HFFc6 (cell line): ENCODE results near the gene PLXNA4. TPM values are rescaled to one million over a fixed set of nuclear protein-coding genes. Genes with fewer than 3 reads are reported as not detected.
A peak's percentile ranks its signal among the peaks of the same experiment; 100 is the strongest.

Experiments used
- DNase-seq: peaks from one replicate; pipeline ENCODE4 v3.0.0-alpha.2; 2018
- H3K27ac Mint-ChIP-seq: 2 replicates; pipeline ENCODE4 v1.8.0; 2020; ENCODE audit warnings: mild to moderate bottlenecking, mixed read lengths
- H3K27me3 Mint-ChIP-seq: 2 replicates; pipeline ENCODE4 v1.8.0; 2021; ENCODE audit warnings: mild to moderate bottlenecking, moderate library complexity, mixed read lengths; ENCODE audit not compliant: insufficient read depth
- H3K36me3 Mint-ChIP-seq: 2 replicates; pipeline ENCODE4 v1.8.0; 2021; ENCODE audit warnings: low read depth, mixed read lengths
- H3K4me1 Mint-ChIP-seq: 2 replicates; pipeline ENCODE4 v1.8.0; 2020; ENCODE audit warnings: low read depth, mixed read lengths
- H3K4me3 Mint-ChIP-seq: 2 replicates; pipeline ENCODE4 v1.8.0; 2020; ENCODE audit warnings: mild to moderate bottlenecking, moderate library complexity, mixed read lengths
- H3K9me3 Mint-ChIP-seq: 2 replicates; pipeline ENCODE4 v1.8.0; 2020; ENCODE audit warnings: mild to moderate bottlenecking, mixed read lengths
- CTCF ChIP-seq: fragments of 200-600 bp; sonication (generic); IDR thresholded peaks from 2 replicates; pipeline ENCODE4 v1.5.0; 2021; ENCODE audit warnings: antibody characterized with exemption, mild to moderate bottlenecking
- total RNA-seq, 6 experiments: library from RNA; stranded (reverse); fragmentation: NEBNext Ultra II Directional; extraction: Animal tissue kit (Norgen Biotek cat#: 25700); gene quantifications; 2 replicates in 1 of 6; 3 replicates in 5 of 6; pipeline ENCODE4 v1.2.3, GENCODE V29; 2021

Gene PLXNA4
- total RNA-seq, 6 experiments from 2014 or later: 0.02 to 0.14 (median 0.05) TPM; not detected in 2

GRCh38 chr7:132472463-132473120 lies 103.7 kb downstream of the PLXNA4 start:
- Mint-ChIP-seq H3K36me3 (no peaks in the 10 kb centered on the region), H3K4me1 (peaks cover 29% of the 10 kb centered on the region), H3K27ac (no peak overlapping the region), H3K9me3 (no peaks in the 10 kb centered on the region), H3K4me3 (no peak overlapping the region), H3K27me3 (peaks cover 28% of the 10 kb centered on the region)
- DNase-seq: peak; percentile 56
- no peak for TF ChIP-seq CTCF

GRCh38 chr7:132471515-132471914 lies 104.8 kb downstream of the PLXNA4 start:
- Mint-ChIP-seq H3K9me3 (no peaks in the 10 kb centered on the region), H3K36me3 (no peaks in the 10 kb centered on the region), H3K4me3 (no peak overlapping the region), H3K4me1 (peaks cover 29% of the 10 kb centered on the region), H3K27me3 (peaks cover 19% of the 10 kb centered on the region), H3K27ac (no peak overlapping the region)
- TF ChIP-seq CTCF: no peak
- no peak for DNase-seq

- DNase-seq: no peak
- H3K27ac Mint-ChIP-seq: no peak overlapping the region
- H3K4me3 Mint-ChIP-seq: no peak overlapping the region
- no peak for TF ChIP-seq CTCF
- H3K9me3 Mint-ChIP-seq: no peaks in the 10 kb centered on the region
- no peaks in the 10 kb centered on the region for H3K36me3 Mint-ChIP-seq
- peaks cover 10% of the 10 kb centered on the region for H3K27me3 Mint-ChIP-seq
- H3K4me1 Mint-ChIP-seq: peaks cover 33% of the 10 kb centered on the region
Observed at GRCh38 chr7:132469681-132470080, 106.6 kb downstream of the PLXNA4 start.

- no peak for DNase-seq
- Mint-ChIP-seq H3K36me3 (no peaks in the 10 kb centered on the region), H3K27me3 (peaks cover 10% of the 10 kb centered on the region), H3K27ac (no peak overlapping the region), H3K9me3 (no peaks in the 10 kb centered on the region), H3K4me1 (peaks cover 37% of the 10 kb centered on the region), H3K4me3 (no peak overlapping the region)
- TF ChIP-seq CTCF: no peak
Observed at GRCh38 chr7:132469264-132469663, 107.0 kb downstream of the PLXNA4 start.

GRCh38 chr7:132466367-132466766 lies 109.9 kb downstream of the PLXNA4 start:
- no peak overlapping the region for H3K4me3 Mint-ChIP-seq
- H3K4me1 Mint-ChIP-seq: peaks cover 32% of the 10 kb centered on the region; the same call in 1 of the 2 replicates
- H3K36me3 Mint-ChIP-seq: no peaks in the 10 kb centered on the region
- no peak for DNase-seq
- H3K9me3 Mint-ChIP-seq: no peaks in the 10 kb centered on the region
- TF ChIP-seq CTCF: no peak
- H3K27ac Mint-ChIP-seq: no peak overlapping the region
- peaks cover 13% of the 10 kb centered on the region for H3K27me3 Mint-ChIP-seq
